Activated CD4-positive, alpha-beta T cell treated with anti-CD3 and anti-CD28 coated beads, Interleukin-2, Interleukin-6, amounts not matched to agents 100 ng/mL and 50 ng/mL, durations not matched to agents 16 hours and 8 hours (primary cell): Measurements from ENCODE around the gene GAS2L1.
A peak's percentile ranks its signal among the peaks of the same experiment; 100 is the strongest.

Source experiments
- DNase-seq: peaks from one replicate; pipeline ENCODE4 v3.0.0-alpha.2; 2020

The GAS2L1 gene

GRCh38 chr22:29306175-29306834 is at the start of gene GAS2L1:
Gene GAS2L1 (plus strand): TSS chr22:29306650. CDS start chr22:29308106, 1,456 bp downstream.
- DNase-seq, result peak; percentile 55

GRCh38 chr22:29257751-29258181 is 48.7 kb upstream of the GAS2L1 start:
- no peak for DNase-seq

GRCh38 chr22:29258407-29259252 is 47.8 kb upstream of the GAS2L1 start:
- DNase-seq, result no peak

GRCh38 chr22:29259253-29259899 is 47.1 kb upstream of the GAS2L1 start:
- DNase-seq, result no peak

DNA sequence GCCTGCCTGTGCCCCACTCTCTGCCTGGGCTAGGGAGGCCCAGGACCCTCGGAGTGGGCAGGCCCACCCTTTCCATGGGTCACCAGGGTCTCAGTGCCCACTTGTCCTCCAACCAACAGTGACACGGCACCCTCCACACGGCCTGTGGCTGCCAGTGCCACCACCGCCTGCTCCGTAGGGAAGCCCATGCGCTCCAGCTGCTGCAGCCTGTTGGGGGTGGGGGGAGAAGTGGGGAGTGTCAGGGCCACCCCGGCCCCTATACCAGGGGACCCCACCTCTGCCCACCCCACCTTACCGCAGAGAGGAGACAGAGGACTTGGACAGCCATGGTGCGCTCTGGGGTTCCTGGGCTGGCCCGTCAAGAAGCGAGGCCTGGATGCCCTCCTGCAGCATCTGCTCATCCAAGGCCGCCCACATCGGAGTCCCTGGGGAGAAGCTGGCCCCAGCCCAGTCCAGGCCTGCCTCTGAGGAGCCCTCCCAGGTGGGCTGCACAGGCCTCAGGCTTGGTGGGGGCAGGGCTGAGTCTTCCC is 46.4 kb upstream of the GAS2L1 start:
- DNase-seq, result no peak

DNA sequence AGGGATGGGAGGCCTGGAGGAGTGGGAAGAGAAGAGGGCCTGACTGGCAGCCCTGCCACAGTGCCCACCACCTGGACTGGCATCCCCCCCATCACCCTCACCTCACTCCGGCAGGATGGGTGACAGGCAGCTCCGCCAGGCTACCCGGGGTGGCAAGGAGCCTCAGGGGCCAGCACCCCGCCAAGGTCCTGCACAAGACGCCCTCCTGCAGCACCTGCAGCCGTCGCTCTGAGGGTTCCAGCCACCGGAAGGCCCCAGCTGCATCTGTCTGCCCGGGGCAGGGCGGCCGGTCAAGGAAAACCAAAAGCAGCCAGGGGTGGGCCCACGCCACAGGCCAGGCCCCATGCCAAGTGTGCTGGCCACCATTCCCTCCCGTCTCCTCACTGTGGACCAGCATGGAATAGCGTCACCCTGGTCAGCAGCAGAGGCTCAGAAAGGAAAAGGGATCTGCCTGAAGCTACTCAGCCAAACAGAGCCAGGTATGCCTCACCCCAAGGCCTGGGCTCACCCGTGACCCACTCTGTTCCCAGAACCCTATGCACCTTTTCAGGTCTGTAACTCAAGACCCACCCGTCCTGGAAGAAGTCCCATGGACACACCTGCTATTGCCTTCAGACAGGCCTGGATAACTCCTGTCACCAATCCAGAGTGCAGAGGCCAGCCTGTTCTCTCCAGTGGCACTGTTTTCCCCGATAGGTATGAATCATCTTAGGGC is 45.7 kb upstream of the GAS2L1 start:
- DNase-seq, result no peak

GRCh38 chr22:29263791-29264276 is 42.6 kb upstream of the GAS2L1 start:
- DNase-seq, result no peak

DNA sequence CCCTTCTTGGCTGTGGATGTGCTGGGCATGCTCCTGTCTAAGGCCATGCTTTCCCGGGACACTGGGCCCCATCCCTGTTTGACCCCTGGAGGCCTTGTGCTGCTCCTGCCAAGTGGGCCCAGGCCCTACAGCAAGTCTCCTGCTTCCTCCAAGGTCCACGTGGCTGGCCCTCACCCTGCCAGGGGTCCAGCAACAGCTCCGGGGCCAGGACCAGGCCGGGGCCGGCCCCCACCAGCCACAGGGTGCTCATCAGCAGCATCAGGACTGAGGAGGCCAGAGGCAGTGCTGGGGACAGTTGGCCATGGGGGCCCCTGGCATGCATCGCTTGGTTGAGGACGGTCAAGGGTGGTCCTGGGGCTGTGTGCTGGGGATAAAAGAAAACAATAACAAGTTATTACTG is 41.1 kb upstream of the GAS2L1 start:
- no peak for DNase-seq

GRCh38 chr22:29265929-29266328 is 40.5 kb upstream of the GAS2L1 start:
- no peak for DNase-seq

DNA sequence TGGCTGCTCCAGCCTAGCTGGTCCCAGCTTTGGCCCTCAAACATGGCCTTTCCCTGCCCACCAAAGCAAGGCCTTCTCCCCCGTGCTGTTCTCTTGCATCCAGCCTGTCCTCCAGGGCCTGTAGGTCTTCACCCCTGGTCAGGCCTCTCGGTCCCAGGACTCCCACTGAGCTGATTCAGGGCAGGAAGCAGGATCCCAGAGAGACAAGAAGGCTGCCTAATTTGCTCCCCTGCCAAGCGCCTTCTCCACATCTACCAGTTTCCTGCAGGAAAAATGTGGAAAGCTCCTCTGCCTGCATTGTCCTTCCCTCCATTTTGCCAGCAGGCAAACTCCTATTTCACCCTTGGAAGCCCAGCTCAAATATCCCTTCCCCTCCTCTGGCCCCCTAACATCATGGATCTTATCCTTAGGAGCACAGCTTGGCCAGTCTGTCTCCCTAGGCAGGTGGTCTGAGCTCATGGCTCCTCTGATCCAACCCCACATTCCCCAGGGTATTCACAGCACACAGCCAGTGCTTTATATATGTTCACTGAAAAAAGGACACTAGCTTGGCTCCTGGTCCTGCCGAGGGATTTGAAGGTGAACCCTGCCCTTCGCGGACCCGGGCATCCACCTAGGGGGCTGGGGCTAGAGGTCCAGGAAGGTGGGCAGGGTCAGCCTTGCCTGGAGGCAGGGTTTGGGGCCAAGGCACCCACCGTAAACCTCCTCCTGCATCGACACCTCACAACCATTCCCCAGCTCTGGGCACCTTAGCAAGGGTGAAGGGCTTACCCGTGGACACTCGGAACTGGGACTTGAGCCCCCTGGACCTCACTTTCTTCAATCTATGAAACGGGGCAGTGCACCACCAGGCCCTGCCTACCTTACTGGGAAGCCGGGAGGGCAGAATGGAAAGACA is 39.6 kb upstream of the GAS2L1 start:
- peak; percentile 20 for DNase-seq

DNA sequence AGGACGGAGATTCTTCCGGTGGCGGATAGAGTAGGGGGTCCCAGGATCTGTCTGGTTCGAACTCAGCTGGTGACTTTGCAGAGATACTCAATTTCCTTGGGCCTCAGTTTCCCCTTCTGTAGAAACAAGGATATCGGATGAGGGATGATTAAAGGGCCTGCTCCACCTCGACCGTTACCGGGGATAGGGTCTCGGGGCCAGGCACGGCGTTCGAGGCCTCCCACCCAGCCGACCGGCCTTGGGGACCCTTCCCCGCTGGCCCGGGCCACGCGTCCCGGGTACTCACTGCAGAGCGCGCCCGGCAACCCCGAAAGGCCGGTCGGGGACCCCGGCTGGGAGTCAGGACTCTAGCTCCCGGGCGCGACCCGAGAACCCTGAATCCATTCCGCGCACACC is 39.0 kb upstream of the GAS2L1 start:
- no peak for DNase-seq

GRCh38 chr22:29267858-29268510 is 38.5 kb upstream of the GAS2L1 start, which contains the start of the genes EWSR1 and RHBDD3:
Gene EWSR1 (plus strand): TSS chr22:29268268. CDS start chr22:29268337, 69 bp downstream.
Gene RHBDD3 (minus strand): TSS chr22:29267981. CDS start chr22:29265626, 2,355 bp downstream.
- DNase-seq, result peak; percentile 97

DNA sequence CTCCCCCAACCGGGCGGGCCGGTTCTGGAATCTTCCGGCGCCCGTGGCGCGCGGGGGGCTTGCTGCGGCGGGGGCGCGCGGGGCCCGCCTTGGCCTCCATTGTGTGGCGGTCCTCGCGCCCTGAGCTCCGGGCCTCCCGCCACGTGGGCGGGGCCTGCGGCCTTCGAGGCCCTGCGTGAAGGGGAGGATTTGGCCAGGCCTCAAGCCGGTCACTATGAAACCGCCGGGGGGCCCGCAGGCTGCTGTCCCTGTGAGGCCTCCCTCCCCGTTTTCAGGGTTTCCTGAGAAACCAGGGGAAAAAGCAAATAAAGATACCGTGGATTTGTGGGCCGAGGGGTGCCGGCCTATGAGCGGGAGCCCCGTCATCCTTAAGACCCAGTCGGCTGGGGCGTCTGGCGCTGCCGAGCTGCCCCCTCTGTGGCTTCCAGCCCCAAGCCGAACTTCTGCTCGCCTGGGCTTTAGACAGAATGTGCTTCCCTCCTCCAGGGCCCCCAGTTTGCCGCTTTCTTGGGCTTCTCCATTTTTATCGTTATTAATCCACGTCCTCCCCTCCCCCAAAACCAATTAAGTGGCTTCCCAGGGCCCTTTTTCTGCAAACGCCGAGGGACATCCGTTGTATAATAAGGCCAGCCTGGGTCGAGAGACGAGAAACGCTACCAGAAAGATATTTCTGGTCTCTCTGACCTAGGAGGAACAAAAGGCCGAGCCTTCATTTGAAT is 37.8 kb upstream of the GAS2L1 start:
- peak; percentile 47 for DNase-seq

DNA sequence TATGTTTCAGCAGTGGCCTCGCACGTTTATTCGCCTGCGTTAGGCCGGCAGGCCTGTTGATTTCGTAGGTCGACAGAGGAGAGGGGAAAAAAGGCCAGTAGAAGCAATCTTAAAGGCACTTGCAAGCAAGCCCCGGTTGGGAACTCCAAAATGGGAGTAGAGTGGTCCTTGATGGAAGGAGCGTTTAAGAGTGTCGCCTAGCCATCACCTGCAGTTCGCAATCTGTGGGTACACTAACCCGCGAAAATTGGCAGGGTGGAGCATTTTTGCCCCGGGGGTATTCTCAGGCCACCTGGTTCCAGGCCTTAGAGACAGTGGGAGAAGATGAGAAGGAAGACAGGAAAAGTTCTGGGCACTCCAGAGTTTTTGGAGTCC is 37.2 kb upstream of the GAS2L1 start:
- peak; percentile 16 for DNase-seq

- peak; percentile 42 for DNase-seq
These were observed 36.5 kb upstream of the GAS2L1 start for GRCh38 chr22:29269731-29270474.

GRCh38 chr22:29270475-29271271 is 35.8 kb upstream of the GAS2L1 start:
- DNase-seq, result no peak

GRCh38 chr22:29272624-29273023 is 33.8 kb upstream of the GAS2L1 start:
- DNase-seq, result no peak

- no peak for DNase-seq
These were observed 31.3 kb upstream of the GAS2L1 start for GRCh38 chr22:29275167-29275566.
